ENCODE data around the gene MAD1L1.

- TF ChIP-seq CTCF (IDR thresholded peaks at IDR 0.05) (no peak), POLR2A (IDR thresholded peaks at IDR 0.05) (no peak)
These were observed 109.4 kb downstream of the MAD1L1 start for GRCh38 chr7:2123360-2123759.
